ENCODE measurements around the gene DYNLRB1. TPM values are rescaled to one million over a fixed set of nuclear protein-coding genes. Genes with fewer than 3 reads are reported as not detected.
"Not testable (repeated sequence)": the region's sequence is repeated elsewhere in the genome, so short reads cannot be mapped to it uniquely, and the experiment has no call there.

The DYNLRB1 gene
- total RNA-seq = 154 TPM
- long read RNA-seq, transcript DYNLRB1-202 (4 exons, 675 nt) = major isoform, 39 of 63 reads
- long read RNA-seq, partial matches to known transcripts = 12 of 63 reads
- long read RNA-seq, other reads (novel, unspliced or antisense) = 11 of 63 reads

- DNase-seq (peak; percentile 98), ATAC-seq (peak; percentile 96)
- intact Hi-C loops (cut with micrococcal nuclease) = no loop called here
These were observed at the start of gene DYNLRB1 for GRCh38 chr20:34516247-34517113. Gene DYNLRB1, plus strand, starts transcription at chr20:34516422. Its CDS starts 37 bp downstream, at chr20:34516459.

- DNase-seq (no peak), ATAC-seq (no peak)
- intact Hi-C loops (cut with micrococcal nuclease) = loop anchor here (10.0 kb wide), 1 partner anchor 154 kb away; no protein-coding TSS in a partner anchor
These were observed 47.3 kb upstream of the DYNLRB1 start for GRCh38 chr20:34468951-34469350.

DNA sequence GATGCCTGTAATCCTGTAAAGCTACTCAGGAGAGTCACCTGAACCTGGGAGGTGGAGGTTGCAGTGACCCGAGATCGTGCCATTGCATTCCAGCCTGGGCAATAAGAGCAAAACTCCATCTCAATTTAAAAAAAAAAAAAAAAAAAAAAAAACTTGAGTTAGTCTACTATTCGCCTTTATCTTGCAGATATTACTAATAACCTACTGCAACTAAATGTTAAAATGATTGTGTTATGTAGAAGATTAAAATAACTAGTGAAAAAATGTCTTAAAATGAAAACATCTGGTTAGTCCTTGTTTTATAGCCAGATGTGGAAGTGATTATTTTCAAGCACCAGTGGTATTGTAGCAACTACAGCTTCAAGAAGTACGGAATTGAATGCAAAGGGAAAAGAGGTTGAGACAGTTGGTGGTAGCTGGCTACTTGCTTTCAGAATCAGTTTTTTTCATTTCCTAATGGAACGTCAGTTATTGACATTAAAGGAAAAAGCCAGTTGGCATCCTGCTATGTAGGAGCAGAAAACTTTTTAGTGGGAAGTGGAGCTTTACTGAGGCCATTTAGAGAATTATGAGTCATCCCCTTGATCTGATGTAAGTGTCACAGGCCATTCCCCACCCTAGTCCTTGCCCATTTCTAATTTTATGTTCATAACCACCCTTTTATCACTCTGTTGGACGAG lies 43.8 kb upstream of the DYNLRB1 start:
- intact Hi-C loops (cut with micrococcal nuclease) = no loop called here
- DNase-seq (no peak), ATAC-seq (peak; percentile 66)

DNA sequence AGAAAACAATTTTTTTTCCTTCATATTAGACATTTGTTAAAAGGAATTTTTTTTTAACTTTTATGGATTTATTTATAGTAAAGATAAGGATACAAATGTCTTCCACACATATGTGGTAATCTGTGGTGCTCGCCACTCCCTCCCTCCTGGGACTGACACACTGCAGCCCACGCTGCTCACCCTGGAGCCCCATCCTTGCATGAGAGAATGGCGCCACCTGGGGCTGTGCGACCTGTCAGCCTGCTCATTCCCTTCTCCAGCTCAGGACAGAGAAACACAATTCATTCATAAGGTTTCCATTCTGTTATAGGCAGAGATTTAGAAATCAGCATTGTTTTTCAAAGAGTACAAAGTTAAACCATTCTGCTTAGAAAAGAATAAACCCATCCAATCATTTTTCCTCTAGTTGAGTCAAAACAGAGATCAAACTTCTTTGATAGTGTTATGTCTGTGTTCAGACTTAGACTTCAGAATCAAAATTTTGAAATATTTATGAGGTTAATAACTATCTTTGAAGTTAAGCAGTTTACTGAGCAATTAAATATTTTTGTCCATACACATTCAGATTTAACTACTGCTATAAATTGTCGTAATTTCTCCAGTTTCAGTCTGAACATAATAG lies 42.8 kb upstream of the DYNLRB1 start:
- intact Hi-C loops (cut with micrococcal nuclease) = no loop called here
- ATAC-seq (peak; percentile 86), DNase-seq (peak; percentile 70)

DNA sequence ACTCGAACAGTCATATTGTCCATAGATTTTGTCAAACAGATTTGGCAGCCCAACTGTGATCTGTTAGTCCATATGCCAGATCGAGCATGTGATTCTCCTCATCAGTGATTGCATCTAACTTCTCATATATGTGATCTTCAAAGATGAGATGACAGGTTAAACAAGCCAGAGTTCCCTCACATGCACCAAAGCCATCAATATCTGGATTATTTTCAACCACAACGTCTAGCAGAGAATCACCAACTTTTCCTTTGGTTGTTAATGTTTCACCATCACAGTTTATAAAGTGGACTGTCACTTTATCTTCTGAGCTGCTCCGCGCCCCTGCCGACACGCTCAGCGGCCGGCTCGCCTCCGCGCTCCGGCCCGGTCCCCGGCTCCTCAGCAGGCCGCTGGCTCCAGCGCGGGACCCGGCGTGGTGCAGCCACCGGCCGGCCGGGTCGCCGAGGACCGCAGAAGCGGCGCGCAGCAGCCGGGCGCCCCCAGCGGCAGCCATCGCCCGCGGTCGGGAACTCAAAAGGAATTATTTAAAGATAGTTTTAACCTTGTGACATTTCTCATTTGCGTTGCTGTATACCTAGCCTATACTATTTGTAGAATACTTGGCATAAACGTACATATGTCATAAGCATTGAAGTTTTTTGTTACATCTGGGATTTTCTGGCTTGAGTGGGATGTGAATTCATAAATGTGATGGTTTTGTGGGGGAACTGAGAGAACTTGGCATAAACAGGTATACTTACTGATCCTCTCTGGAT lies 40.1 kb upstream of the DYNLRB1 start:
- ATAC-seq (peak; percentile 93), DNase-seq (peak; percentile 81)
- intact Hi-C loops (cut with micrococcal nuclease) = no loop called here

DNA sequence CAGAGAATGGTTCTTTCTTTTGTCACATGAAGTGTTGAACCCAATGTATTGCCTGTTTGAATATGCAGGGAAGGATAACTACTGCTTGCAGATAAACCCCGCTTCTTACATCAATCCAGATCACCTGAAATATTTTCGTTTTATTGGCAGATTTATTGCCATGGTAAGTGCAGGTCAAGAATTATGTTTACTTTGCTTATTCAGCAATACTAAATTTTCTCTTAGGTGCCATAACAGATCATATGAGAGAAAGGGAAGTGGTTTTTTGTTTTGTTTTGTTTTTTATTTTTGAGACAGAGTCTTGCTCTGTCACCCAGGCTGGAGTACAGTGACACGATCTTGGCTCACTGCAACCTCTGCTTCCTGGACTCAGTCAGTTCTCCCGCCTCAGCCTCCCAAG lies 36.6 kb upstream of the DYNLRB1 start:
- intact Hi-C loops (cut with micrococcal nuclease) = no loop called here
- DNase-seq (no peak), ATAC-seq (no peak)

DNA sequence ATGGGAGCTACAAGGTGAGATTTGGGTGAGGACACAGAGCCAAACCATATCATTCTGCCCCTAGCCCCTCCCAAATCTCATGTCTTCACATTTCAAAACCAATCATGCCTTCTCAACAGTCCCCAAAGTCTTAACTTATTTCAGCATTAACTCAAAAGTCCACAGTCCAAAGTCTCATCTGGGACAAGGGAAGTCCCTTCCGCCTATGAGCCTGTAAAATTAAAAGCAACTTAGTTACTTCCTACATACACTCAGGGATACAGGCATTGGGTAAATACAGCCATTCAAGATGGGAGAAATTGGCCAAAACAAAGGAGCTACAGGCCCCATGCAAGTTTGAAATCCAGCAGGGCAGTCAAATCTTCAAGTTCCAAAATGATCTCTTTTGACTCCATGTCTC lies 34.1 kb upstream of the DYNLRB1 start:
- intact Hi-C loops (cut with micrococcal nuclease); ATAC-seq; DNase-seq: not testable (repeated sequence)

DNA sequence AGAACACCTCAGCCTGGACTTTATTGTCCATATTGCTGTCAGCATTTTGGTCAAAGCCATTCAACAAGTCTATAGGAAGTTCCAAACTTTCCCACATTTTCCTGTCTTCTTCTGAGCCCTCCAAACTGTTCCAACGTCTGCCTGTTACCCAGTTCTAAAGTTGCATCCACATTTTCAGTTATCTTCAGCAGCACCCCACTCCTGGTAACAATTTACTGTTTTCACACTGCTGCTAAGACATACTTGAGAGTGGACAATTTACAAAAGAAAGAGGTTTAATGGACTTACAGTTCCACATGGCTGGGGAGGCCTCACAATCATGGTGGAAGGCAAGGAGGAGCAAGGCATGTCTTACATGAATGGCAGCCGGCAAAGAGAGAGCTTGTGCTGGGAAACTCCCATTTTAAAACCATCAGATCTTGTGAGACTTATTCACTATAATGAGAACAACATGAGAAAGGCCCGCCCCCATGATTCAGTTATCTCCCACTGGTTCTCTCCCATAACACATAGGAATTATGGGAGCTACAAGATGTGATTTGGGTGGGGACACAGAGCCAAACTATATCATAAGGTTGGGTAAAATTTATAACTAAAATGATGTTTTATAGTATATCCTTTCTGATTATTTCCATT lies 32.5 kb upstream of the DYNLRB1 start:
- ATAC-seq; intact Hi-C loops (cut with micrococcal nuclease): not testable (repeated sequence)

DNA sequence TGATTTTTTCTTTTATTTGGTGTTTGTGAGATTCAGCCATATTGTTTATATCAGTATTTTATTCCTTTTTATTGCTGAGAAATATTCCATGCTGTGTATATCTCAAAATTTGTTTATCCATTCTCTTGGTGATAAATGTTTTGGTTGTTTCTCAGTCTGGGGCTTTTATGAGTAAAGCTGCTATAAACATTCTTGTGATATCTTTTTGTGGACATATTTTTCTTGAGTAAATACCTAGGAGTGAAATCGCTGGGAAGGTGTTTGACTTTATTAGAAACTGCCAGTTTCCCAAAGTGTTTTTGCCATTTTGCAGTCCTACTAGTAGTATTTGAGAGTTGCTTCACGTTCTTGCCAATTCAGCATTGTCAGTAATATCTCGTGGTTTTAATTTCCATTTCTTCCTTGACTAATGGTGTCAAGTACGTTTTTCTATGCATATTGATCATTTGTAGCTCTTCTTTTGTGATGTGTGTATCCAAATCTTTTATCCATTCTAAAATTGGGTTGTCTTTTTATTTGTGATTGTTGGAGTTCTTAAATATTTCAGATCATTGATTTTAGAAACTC lies 31.1 kb upstream of the DYNLRB1 start:
- DNase-seq = no peak
- ATAC-seq = no peak
- intact Hi-C loops (cut with micrococcal nuclease) = no loop called here

More for the DNA sequence above, 32.5 kb upstream of the DYNLRB1 start:
- DNase-seq = not testable (repeated sequence)

DNA sequence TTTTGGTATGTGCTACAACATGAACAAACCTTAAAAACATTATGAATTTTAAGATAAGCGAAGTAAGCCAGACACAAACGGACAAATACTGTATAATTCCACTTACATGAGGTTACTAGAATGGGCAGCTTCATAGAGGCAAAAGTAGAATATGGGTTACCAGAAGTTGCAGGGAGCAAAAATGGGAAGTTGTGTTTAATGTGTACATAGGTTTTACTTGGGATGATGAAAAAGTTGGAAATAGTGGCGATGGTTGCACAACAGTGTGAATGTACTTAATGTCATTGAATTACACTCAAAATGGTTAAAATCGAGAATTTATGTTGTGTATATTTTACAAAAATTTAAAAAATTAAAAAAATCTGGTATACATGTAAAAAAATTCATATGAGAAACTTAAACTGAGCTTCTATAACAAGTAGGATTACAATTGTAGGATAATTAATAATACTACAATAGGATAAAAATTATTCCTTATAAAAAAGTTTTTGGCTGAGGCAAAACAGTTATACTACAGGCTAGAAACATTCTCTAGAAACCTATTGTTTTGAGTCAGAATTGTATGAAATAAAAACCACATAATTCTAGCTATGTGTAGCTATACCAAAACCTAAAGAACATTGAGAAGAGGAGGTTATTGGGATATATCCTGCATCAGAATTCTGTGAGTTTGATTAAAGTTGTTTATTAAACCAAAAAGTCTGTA lies 24.8 kb upstream of the DYNLRB1 start:
- ATAC-seq (no peak), DNase-seq (no peak)
- intact Hi-C loops (cut with micrococcal nuclease) = no loop called here

GRCh38 chr20:34491932-34492509 lies 24.2 kb upstream of the DYNLRB1 start:
- ATAC-seq = no peak
- no peak for DNase-seq
- intact Hi-C loops (cut with micrococcal nuclease) = no loop called here

DNA sequence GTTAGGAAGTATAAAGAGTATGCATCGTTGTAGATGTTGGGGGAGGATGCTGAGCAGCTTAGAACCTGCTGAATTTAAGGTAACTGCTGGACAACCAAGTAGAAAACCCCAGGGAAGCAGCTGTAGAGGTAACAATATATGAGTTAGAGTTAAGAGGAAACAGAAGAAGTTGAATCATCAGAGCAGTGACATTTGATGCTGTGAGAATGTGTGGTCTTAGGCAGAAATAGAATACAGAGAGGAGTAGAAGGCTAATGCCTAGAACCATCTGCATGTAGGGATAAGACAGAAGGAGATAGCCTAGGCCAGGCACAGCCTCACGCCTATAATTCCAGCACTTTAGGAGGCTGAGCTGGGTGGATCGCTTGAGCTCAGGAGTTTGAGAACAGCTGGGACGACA lies 22.6 kb upstream of the DYNLRB1 start:
- no peak for ATAC-seq
- no peak for DNase-seq
- intact Hi-C loops (cut with micrococcal nuclease) = no loop called here

- intact Hi-C loops (cut with micrococcal nuclease) = no loop called here
- no peak for DNase-seq
These were observed 20.9 kb upstream of the DYNLRB1 start for GRCh38 chr20:34495307-34495706.

GRCh38 chr20:34495916-34496315 lies 20.3 kb upstream of the DYNLRB1 start:
- intact Hi-C loops (cut with micrococcal nuclease) = no loop called here
- ATAC-seq (no peak), DNase-seq (no peak)

More at GRCh38 chr20:34495307-34495706, 20.9 kb upstream of the DYNLRB1 start:
- no peak for ATAC-seq

GRCh38 chr20:34497596-34497995 lies 18.6 kb upstream of the DYNLRB1 start:
- DNase-seq; ATAC-seq; intact Hi-C loops (cut with micrococcal nuclease): not testable (repeated sequence)

DNA sequence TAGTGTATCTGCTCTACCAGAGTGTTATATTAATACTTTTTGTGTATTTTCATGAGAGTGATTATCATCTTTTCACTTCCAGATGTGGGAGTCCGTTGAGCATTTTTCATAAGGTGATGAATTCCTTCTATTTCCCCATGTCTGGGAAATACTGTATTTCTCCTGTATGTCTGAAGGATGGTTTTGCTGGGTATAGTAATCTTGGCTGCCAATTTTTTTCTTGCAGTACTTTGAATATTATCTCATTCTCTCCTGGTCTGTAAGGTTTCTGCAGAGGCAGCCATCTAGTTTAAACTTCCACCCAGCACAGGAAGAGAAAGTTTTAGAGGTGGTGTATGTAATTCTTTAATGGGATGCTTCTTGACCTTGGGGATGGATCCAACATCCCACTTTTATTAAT lies 15.4 kb upstream of the DYNLRB1 start:
- no peak for ATAC-seq

DNA sequence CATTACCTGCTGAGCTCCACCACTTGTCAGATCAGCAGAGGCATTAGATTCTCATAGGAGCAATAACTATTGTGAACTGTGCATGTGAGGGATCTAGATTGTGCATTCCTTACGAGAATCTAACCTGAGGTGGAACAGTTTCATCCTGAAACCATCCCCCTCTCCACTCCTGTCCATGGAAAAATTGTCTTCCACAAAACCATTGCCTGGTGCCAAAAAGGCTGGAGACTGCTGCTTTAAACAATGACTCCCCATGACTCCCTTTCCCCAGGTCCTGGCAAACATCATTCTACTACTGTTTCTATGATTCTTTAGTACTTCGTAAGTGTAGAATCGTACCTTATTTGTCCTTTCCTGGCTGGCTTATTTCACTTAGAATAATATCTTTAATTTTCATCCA lies 9.7 kb upstream of the DYNLRB1 start:
- intact Hi-C loops (cut with micrococcal nuclease) = no loop called here
- no peak for DNase-seq

More for the DNA sequence above, 15.4 kb upstream of the DYNLRB1 start:
- no peak for DNase-seq
- intact Hi-C loops (cut with micrococcal nuclease) = no loop called here

More for the DNA sequence above, 9.7 kb upstream of the DYNLRB1 start:
- ATAC-seq = no peak

Data from left ventricle myocardium superior (tissue), 1 donor.